Stimulated activated CD8-positive, alpha-beta memory T cell treated with anti-CD3 and anti-CD28 coated beads, Interleukin-12 subunit alpha, Interleukin-12 subunit beta, amount 100 ng/mL, for 1 hour (primary cell): ENCODE measurements around the gene HIPK3.
"Not testable (repeated sequence)": the region's sequence is repeated elsewhere in the genome, so short reads cannot be mapped to it uniquely, and the experiment has no call there.

Experiments
- DNase-seq: peaks from one replicate; pipeline ENCODE4 v3.0.0-alpha.2; 2020; ENCODE audit warnings: low read depth

The HIPK3 gene

GRCh38 chr11:33258631-33259205 is 1.5 kb downstream of the HIPK3 start:
- no peak for DNase-seq

GRCh38 chr11:33259869-33260268 is 2.7 kb downstream of the HIPK3 start:
- no peak for DNase-seq

GRCh38 chr11:33261350-33261749 is 4.2 kb downstream of the HIPK3 start:
- DNase-seq: not testable (repeated sequence)

GRCh38 chr11:33262011-33262645 is 4.9 kb downstream of the HIPK3 start:
- DNase-seq: no peak

- no peak for DNase-seq
Measured at GRCh38 chr11:33263549-33263948, 6.4 kb downstream of the HIPK3 start.

GRCh38 chr11:33264926-33265325 is 7.7 kb downstream of the HIPK3 start:
- no peak for DNase-seq

GRCh38 chr11:33266393-33267215 is 9.4 kb downstream of the HIPK3 start:
- no peak for DNase-seq

GRCh38 chr11:33268945-33269540 is 11.9 kb downstream of the HIPK3 start:
- no peak for DNase-seq

GRCh38 chr11:33269822-33270221 is 12.6 kb downstream of the HIPK3 start:
- DNase-seq: no peak

- no peak for DNase-seq
Measured at GRCh38 chr11:33271059-33271458, 13.9 kb downstream of the HIPK3 start.

- no peak for DNase-seq
Measured at GRCh38 chr11:33272338-33273107, 15.3 kb downstream of the HIPK3 start.

GRCh38 chr11:33273656-33274055 is 16.5 kb downstream of the HIPK3 start:
- no peak for DNase-seq

- no peak for DNase-seq
Measured at GRCh38 chr11:33280411-33280810, 23.2 kb downstream of the HIPK3 start.

- DNase-seq: no peak
Measured at GRCh38 chr11:33281758-33282157, 24.6 kb downstream of the HIPK3 start.

- no peak for DNase-seq
Measured at GRCh38 chr11:33284818-33285217, 27.6 kb downstream of the HIPK3 start.

GRCh38 chr11:33290319-33290718 is 33.1 kb downstream of the HIPK3 start:
- no peak for DNase-seq

GRCh38 chr11:33291004-33291777 is 34.0 kb downstream of the HIPK3 start:
- no peak for DNase-seq

- no peak for DNase-seq
Measured at GRCh38 chr11:33292311-33292710, 35.1 kb downstream of the HIPK3 start.

- DNase-seq: no peak
Measured at GRCh38 chr11:33294224-33294623, 37.0 kb downstream of the HIPK3 start.

GRCh38 chr11:33294797-33295196 is 37.6 kb downstream of the HIPK3 start:
- no peak for DNase-seq

GRCh38 chr11:33296695-33297094 is 39.5 kb downstream of the HIPK3 start:
- no peak for DNase-seq
